ENCODE data around the gene COL11A2. TPM values are rescaled to one million over a fixed set of nuclear protein-coding genes. Genes with fewer than 3 reads are reported as not detected.

COL11A2 gene
- total RNA-seq, 4 donors from 2014 or later, result under 0.01 to 2.6 (median 1.0) TPM

- H3K27me3 ChIP-seq, result peaks cover 5 to 29% of the 10 kb centered on the region in 2 donors
- H3K36me3 ChIP-seq, result no peaks in the 10 kb centered on the region
- no peaks in the 10 kb centered on the region for H3K9me3 ChIP-seq
- no peak overlapping the region for H3K4me3 ChIP-seq
- DNase-seq, result no peak
- H3K4me1 ChIP-seq, result no peaks in the 10 kb centered on the region
- intact Hi-C loops (cut with DNase I; ENCODE audit: low total_unique reads), result no loop called here
- H3K27ac ChIP-seq, result no peak overlapping the region
- TF ChIP-seq POLR2A (IDR thresholded peaks at IDR 0.05) (no peak), CTCF (IDR thresholded peaks at IDR 0.05) (no peak)
These were observed 74.4 kb downstream of the COL11A2 start for GRCh38 chr6:33117811-33118277.

- no peak for DNase-seq
These were observed 75.2 kb downstream of the COL11A2 start for GRCh38 chr6:33116841-33117711.

GRCh38 chr6:33116417-33116816, 75.8 kb downstream of the COL11A2 start:
- Histone ChIP-seq H3K9me3 (no peaks in the 10 kb centered on the region), H3K4me1 (no peaks in the 10 kb centered on the region), H3K27ac (no peak overlapping the region), H3K36me3 (no peaks in the 10 kb centered on the region), H3K4me3 (no peak overlapping the region), H3K27me3 (peaks cover 5 to 29% of the 10 kb centered on the region in 2 donors)
- intact Hi-C loops (cut with DNase I; ENCODE audit: low total_unique reads), result no loop called here
- no peak for TF ChIP-seq CTCF (IDR thresholded peaks at IDR 0.05)
- TF ChIP-seq POLR2A (IDR thresholded peaks at IDR 0.05), result no peak
- DNase-seq, result no peak

More at GRCh38 chr6:33116841-33117711, 75.2 kb downstream of the COL11A2 start:
- Histone ChIP-seq H3K27ac (no peak overlapping the region), H3K4me3 (no peak overlapping the region), H3K9me3 (no peaks in the 10 kb centered on the region), H3K36me3 (no peaks in the 10 kb centered on the region), H3K4me1 (no peaks in the 10 kb centered on the region), H3K27me3 (peaks cover 5 to 29% of the 10 kb centered on the region in 2 donors)
- TF ChIP-seq POLR2A (IDR thresholded peaks at IDR 0.05) (no peak), CTCF (IDR thresholded peaks at IDR 0.05) (no peak)
- intact Hi-C loops (cut with DNase I; ENCODE audit: low total_unique reads), result no loop called here

- Histone ChIP-seq H3K27ac (no peak overlapping the region), H3K27me3 (peaks cover 5 to 29% of the 10 kb centered on the region in 2 donors), H3K9me3 (no peaks in the 10 kb centered on the region), H3K4me3 (no peak overlapping the region), H3K36me3 (no peaks in the 10 kb centered on the region), H3K4me1 (no peaks in the 10 kb centered on the region)
- intact Hi-C loops (cut with DNase I; ENCODE audit: low total_unique reads), result no loop called here
- no peak for DNase-seq
- no peak for TF ChIP-seq POLR2A (IDR thresholded peaks at IDR 0.05)
- no peak for TF ChIP-seq CTCF (IDR thresholded peaks at IDR 0.05)
These were observed 77.9 kb downstream of the COL11A2 start for GRCh38 chr6:33114406-33114805.

- intact Hi-C loops (cut with DNase I; ENCODE audit: low total_unique reads), result no loop called here
- Histone ChIP-seq H3K9me3 (no peaks in the 10 kb centered on the region), H3K4me3 (no peak overlapping the region), H3K27me3 (peaks cover 5 to 29% of the 10 kb centered on the region in 2 donors), H3K4me1 (no peaks in the 10 kb centered on the region), H3K27ac (no peak overlapping the region), H3K36me3 (no peaks in the 10 kb centered on the region)
- TF ChIP-seq CTCF (IDR thresholded peaks at IDR 0.05) (no peak), POLR2A (IDR thresholded peaks at IDR 0.05) (no peak)
- no peak for DNase-seq
These were observed 78.5 kb downstream of the COL11A2 start for GRCh38 chr6:33113755-33114154.
